D721Med (cell line): ENCODE measurements around the gene GOSR2.
"Not testable (repeated sequence)": the region's sequence is repeated elsewhere in the genome, so short reads cannot be mapped to it uniquely, and the experiment has no call there.

Experiments
- DNase-seq: peaks from one replicate; pipeline ENCODE4 v3.0.0; 2011; ENCODE audit warnings: low spot score; ENCODE audit not compliant: insufficient read length
- FAIRE-seq: peaks from 2 replicates; lab custom pipeline; 2011; peaks lifted over from hg19 to GRCh38; lab: Jason Lieb, UNC
- CTCF ChIP-seq: IDR thresholded peaks from 2 replicates; pipeline ENCODE4 v1.5.1; 2012; ENCODE audit warnings: mild to moderate bottlenecking, control low read depth; ENCODE audit not compliant: insufficient read depth; ENCODE audit errors: missing control alignments

The GOSR2 gene

GRCh38 chr17:46979147-46979863 is 56.3 kb downstream of the GOSR2 start, which contains the start of gene RPRML:
Gene RPRML (minus strand): TSS chr17:46979253. CDS start chr17:46979007, 246 bp downstream.
- no peak for DNase-seq
- TF ChIP-seq CTCF = no peak
- FAIRE-seq = no peak

DNA sequence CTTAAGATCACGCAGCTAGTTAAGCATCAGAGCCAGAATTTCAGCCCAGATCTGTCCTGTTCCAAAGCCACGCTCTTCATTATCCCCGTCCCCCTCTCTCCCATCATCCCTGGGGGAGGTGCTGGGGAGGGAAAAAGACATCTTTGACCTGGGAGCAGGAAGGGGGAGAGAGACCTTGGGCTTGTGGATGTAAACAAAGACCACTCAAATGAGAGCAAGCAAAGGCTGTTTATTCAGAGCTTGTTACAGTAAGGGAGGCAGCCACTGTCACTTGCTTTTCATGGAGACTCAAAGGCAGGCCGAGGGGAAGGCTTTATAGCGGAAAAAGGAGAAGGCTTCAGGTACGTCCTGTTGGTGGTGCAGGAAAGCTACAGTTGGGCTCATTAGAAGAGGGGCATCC is 59.6 kb downstream of the GOSR2 start:
- no peak for TF ChIP-seq CTCF
- no peak for FAIRE-seq
- DNase-seq = no peak

DNA sequence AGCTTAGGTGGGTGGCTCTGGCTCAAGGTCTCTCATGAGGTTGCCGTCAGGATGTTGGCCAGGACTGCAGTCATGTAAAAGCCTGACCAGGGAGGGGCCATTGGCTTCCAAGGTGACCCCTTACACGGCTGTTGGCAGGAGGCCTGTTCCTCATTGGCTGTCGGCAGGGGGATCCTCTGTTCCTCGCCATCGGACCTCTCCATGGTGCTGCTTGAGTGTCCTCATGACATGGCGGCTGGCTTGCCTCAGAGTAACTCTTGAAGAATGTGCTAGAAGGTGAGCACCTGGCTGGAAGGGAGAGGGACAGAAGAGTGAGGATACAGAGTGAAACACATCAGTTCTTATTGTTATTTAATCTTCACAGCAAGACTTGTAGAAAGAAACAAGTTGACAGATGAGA is 60.8 kb downstream of the GOSR2 start:
- FAIRE-seq = no peak
- TF ChIP-seq CTCF = no peak
- DNase-seq = no peak

- FAIRE-seq (no peak), DNase-seq (no peak)
- no peak for TF ChIP-seq CTCF
Observed at GRCh38 chr17:46984341-46984740, 61.4 kb downstream of the GOSR2 start.

DNA sequence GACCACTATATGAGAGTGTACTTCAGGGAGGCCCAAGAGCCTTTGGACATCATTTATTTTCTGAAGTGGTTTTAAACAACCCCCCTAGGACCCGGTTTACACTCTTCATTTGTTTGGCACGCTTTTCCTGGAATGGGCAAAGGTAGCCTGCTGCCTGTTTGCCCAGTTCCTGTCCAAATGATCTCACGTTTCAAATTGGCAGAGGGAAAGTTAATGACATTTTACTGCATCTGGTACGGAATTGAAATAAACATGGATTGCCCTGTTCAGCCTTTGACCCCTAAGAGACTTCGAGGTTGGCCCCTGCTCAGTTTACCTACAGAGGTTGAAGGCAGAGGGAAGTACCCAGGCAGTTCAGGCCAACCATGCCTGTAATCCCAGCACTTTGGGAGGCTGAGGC is 61.9 kb downstream of the GOSR2 start:
- no peak for TF ChIP-seq CTCF
- FAIRE-seq = no peak
- no peak for DNase-seq

GRCh38 chr17:46986366-46986765 is 63.4 kb downstream of the GOSR2 start:
- no peak for FAIRE-seq
- DNase-seq = no peak
- no peak for TF ChIP-seq CTCF

- FAIRE-seq, DNase-seq: not testable (repeated sequence)
Observed at GRCh38 chr17:46987927-46988326, 65.0 kb downstream of the GOSR2 start.
